ENCODE results near the gene NRXN3. TPM values are rescaled to one million over a fixed set of nuclear protein-coding genes. Genes with fewer than 3 reads are reported as not detected.
"Not testable (repeated sequence)": the region's sequence is repeated elsewhere in the genome, so short reads cannot be mapped to it uniquely, and the experiment has no call there.

Gene NRXN3
- total RNA-seq, 1 experiment from 2014 or later = not detected

GRCh38 chr14:79766511-79766910, 1596.3 kb downstream of the NRXN3 start:
- H3K36me3 ChIP-seq (ENCODE audit: control insufficient read depth, insufficient read depth, low read length) = no peaks in the 10 kb centered on the region
- no peak for TF ChIP-seq CTCF (IDR thresholded peaks at IDR 0.05)
- no peaks in the 10 kb centered on the region for H3K9me3 ChIP-seq (ENCODE audit: control insufficient read depth, insufficient read depth, low read depth, low read length)
- intact Hi-C loops (cut with micrococcal nuclease; ENCODE audit: unreplicated experiment) = no loop called here
- ChIA-PET POLR2A (no interaction called here), CTCF (no interaction called here)
- no peak overlapping the region for H3K27ac ChIP-seq (ENCODE audit: low read length)
- no peaks in the 10 kb centered on the region for H3K27me3 ChIP-seq (ENCODE audit: control insufficient read depth, insufficient read depth, low read length)
- BruUV-seq (replicated peaks) = no TSS peak
- DNase-seq (ENCODE audit: low read depth, low spot score) = no peak
- H3K4me1 ChIP-seq (ENCODE audit: control insufficient read depth, insufficient read depth, low read length) = no peaks in the 10 kb centered on the region
- no peak overlapping the region for H3K4me3 ChIP-seq (ENCODE audit: low read depth in 2 of 2, low read length in 2 of 2)
- ATAC-seq = no peak
- in situ Hi-C loops (cut with HindIII; ENCODE audit: low pct_unique_long_range_greater_than_20kb, low sequenced_read_pairs) = no loop called here

- intact Hi-C loops (cut with micrococcal nuclease; ENCODE audit: unreplicated experiment) (no loop called here), in situ Hi-C loops (cut with HindIII; ENCODE audit: low pct_unique_long_range_greater_than_20kb, low sequenced_read_pairs) (no loop called here)
- POLR2A ChIA-PET = no interaction called here
- Histone ChIP-seq H3K4me1 (ENCODE audit: control insufficient read depth, insufficient read depth, low read length) (no peaks in the 10 kb centered on the region), H3K4me3 (ENCODE audit: low read depth in 2 of 2, low read length in 2 of 2) (no peak overlapping the region), H3K27me3 (ENCODE audit: control insufficient read depth, insufficient read depth, low read length) (no peaks in the 10 kb centered on the region), H3K9me3 (ENCODE audit: control insufficient read depth, insufficient read depth, low read depth, low read length) (no peaks in the 10 kb centered on the region), H3K36me3 (ENCODE audit: control insufficient read depth, insufficient read depth, low read length) (no peaks in the 10 kb centered on the region), H3K27ac (ENCODE audit: low read length) (no peak overlapping the region)
- DNase-seq (ENCODE audit: low read depth, low spot score) (no peak), ATAC-seq (no peak)
- TF ChIP-seq TCF7L2 (IDR thresholded peaks at IDR 0.05; ENCODE audit: low read depth, low read length) = no peak
- TF ChIP-seq CTCF (IDR thresholded peaks at IDR 0.05) = no peak
- no peak for TF ChIP-seq REST (IDR thresholded peaks at IDR 0.05; ENCODE audit: insufficient read depth in 1 of 2, low read depth in 2 of 2, low read length in 1 of 2)
- TF ChIP-seq POLR2AphosphoS5 (IDR thresholded peaks at IDR 0.05; ENCODE audit: low read depth, low read length) = no peak
- TF ChIP-seq SIN3A (IDR thresholded peaks at IDR 0.05; ENCODE audit: borderline replicate concordance, insufficient read depth, low read depth, low read length) = no peak
- BruUV-seq (replicated peaks) = no TSS peak
- CTCF ChIA-PET = no interaction called here
Observed at GRCh38 chr14:79767251-79767650, 1597.1 kb downstream of the NRXN3 start.

GRCh38 chr14:79767721-79768120, 1597.5 kb downstream of the NRXN3 start:
- H3K27ac ChIP-seq (ENCODE audit: low read length); POLR2A ChIA-PET; H3K4me1 ChIP-seq (ENCODE audit: control insufficient read depth, insufficient read depth, low read length); in situ Hi-C loops (cut with HindIII; ENCODE audit: low pct_unique_long_range_greater_than_20kb, low sequenced_read_pairs); intact Hi-C loops (cut with micrococcal nuclease; ENCODE audit: unreplicated experiment); H3K4me3 ChIP-seq (ENCODE audit: low read depth in 2 of 2, low read length in 2 of 2); H3K27me3 ChIP-seq (ENCODE audit: control insufficient read depth, insufficient read depth, low read length); DNase-seq (ENCODE audit: low read depth, low spot score); ATAC-seq; CTCF ChIA-PET; H3K36me3 ChIP-seq (ENCODE audit: control insufficient read depth, insufficient read depth, low read length); BruUV-seq (replicated peaks); H3K9me3 ChIP-seq (ENCODE audit: control insufficient read depth, insufficient read depth, low read depth, low read length): not testable (repeated sequence)

All from Panc1 (cell line).